Measurements from ENCODE around the gene CLDN34. TPM values are rescaled to one million over a fixed set of nuclear protein-coding genes. Genes with fewer than 3 reads are reported as not detected.

The CLDN34 gene, protein sequence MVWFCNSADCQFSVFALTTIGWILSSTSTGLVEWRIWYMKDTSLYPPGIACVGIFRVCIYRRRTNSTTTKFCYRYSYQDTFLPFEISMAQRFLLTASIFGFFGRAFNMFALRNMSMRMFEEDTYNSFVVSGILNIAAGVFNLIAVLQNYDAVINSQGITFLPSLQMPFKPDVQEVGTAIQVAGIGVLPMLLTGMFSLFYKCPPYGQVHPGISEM
- total RNA-seq (2022; extraction: Qiagen RNA extraction), result not detected in 5 replicates

DNA sequence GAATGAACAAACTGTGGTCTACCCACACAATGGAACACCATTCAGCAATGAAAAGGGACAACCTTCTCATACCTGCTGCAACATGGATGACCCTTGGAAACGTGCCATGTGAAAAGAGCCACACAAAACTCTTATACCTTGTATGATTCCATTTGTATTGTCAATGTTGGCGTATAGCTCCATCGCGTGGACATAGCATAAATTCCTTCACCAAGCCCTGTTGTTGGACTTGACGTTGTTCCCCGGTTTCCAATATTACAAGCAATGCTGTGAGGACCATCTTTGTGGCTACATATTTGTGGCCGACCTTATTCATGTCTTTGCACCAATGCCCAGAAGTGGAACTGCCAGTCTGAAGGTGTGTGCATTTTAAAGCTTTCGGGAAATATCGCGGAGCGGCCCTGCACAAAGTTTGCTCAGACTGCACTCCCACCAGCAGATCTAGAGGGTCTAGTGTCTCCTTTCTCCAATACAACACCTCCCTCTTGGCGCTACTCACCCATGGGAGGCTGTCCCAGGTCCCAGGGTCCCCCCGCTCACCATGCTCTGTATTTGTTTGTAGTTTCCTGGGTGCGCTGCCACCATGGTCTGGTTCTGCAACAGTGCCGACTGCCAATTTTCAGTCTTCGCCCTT is at the start of gene CLDN34:
Gene CLDN34, plus strand, starts transcription at position 584 of the 634 bp plus-strand sequence. Its CDS starts 0 bp downstream, at position 584.

Other genes with a start within 250 kb of the CLDN34 start
- gene GPR143, start 201.5 kb upstream of the CLDN34 start, total RNA-seq (2022; extraction: Qiagen RNA extraction), result 0.12 to 0.21 TPM (median 0.18 TPM) in 5 replicates
- 0.40 to 0.52 TPM (median 0.44 TPM) in 5 replicates for gene SHROOM2, start 180.9 kb upstream of the CLDN34 start, total RNA-seq (2022; extraction: Qiagen RNA extraction)
- 3.5 to 5.0 TPM (median 4.5 TPM) in 5 replicates for gene CLCN4, start 189.6 kb downstream of the CLDN34 start, total RNA-seq (2022; extraction: Qiagen RNA extraction)